BE2C (cell line): ENCODE data around the gene PPP3CA.
A peak's percentile ranks its signal among the peaks of the same experiment; 100 is the strongest.
"Not testable (repeated sequence)": the region's sequence is repeated elsewhere in the genome, so short reads cannot be mapped to it uniquely, and the experiment has no call there.

Experiments used
- DNase-seq: peaks from one replicate; pipeline ENCODE4 v3.0.0-alpha.2; 2020
- H3K27me3 ChIP-seq: fragments of 250-450 bp; sonication (Bioruptor Pico); 2 replicates; pipeline ENCODE4 v1.5.1; 2020; ENCODE audit warnings: mild to moderate bottlenecking
- H3K36me3 ChIP-seq: fragments of 250-450 bp; sonication (Bioruptor Pico); 2 replicates; pipeline ENCODE4 v1.5.1; 2020; ENCODE audit warnings: mild to moderate bottlenecking
- H3K4me1 ChIP-seq: fragments of 250-450 bp; sonication (Bioruptor Pico); 2 replicates; pipeline ENCODE4 v1.5.1; 2020
- H3K4me3 ChIP-seq: 2 replicates; pipeline ENCODE4 v1.5.1; 2011; ENCODE audit warnings: low read depth, low read length
- H3K9me3 ChIP-seq: fragments of 250-450 bp; sonication (Bioruptor Pico); 2 replicates; pipeline ENCODE4 v1.5.1; 2020
- TF ChIP-seq, protein P1 (sequence below): IDR thresholded peaks from 2 replicates; pipeline ENCODE4 v1.5.1; 2012; ENCODE audit warnings: mild to moderate bottlenecking, low read depth, low read length

Gene PPP3CA

GRCh38 chr4:101141230-101141629, 206.1 kb downstream of the PPP3CA start:
- DNase-seq = no peak
- TF ChIP-seq, protein P1, sequence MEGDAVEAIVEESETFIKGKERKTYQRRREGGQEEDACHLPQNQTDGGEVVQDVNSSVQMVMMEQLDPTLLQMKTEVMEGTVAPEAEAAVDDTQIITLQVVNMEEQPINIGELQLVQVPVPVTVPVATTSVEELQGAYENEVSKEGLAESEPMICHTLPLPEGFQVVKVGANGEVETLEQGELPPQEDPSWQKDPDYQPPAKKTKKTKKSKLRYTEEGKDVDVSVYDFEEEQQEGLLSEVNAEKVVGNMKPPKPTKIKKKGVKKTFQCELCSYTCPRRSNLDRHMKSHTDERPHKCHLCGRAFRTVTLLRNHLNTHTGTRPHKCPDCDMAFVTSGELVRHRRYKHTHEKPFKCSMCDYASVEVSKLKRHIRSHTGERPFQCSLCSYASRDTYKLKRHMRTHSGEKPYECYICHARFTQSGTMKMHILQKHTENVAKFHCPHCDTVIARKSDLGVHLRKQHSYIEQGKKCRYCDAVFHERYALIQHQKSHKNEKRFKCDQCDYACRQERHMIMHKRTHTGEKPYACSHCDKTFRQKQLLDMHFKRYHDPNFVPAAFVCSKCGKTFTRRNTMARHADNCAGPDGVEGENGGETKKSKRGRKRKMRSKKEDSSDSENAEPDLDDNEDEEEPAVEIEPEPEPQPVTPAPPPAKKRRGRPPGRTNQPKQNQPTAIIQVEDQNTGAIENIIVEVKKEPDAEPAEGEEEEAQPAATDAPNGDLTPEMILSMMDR = no peak
- Histone ChIP-seq H3K4me3 (no peak overlapping the region), H3K36me3 (no peaks in the 10 kb centered on the region), H3K4me1 (peaks cover 17% of the 10 kb centered on the region), H3K9me3 (no peaks in the 10 kb centered on the region), H3K27me3 (no peaks in the 10 kb centered on the region)

- no peaks in the 10 kb centered on the region for H3K27me3 ChIP-seq
- no peaks in the 10 kb centered on the region for H3K36me3 ChIP-seq
- no peaks in the 10 kb centered on the region for H3K9me3 ChIP-seq
- peaks cover 17% of the 10 kb centered on the region for H3K4me1 ChIP-seq
- TF ChIP-seq, protein P1 = no peak
- no peak overlapping the region for H3K4me3 ChIP-seq
- DNase-seq = peak; percentile 52
These were observed 207.1 kb downstream of the PPP3CA start for GRCh38 chr4:101140228-101140627.

- Histone ChIP-seq H3K4me3 (no peak overlapping the region), H3K27me3 (no peaks in the 10 kb centered on the region), H3K4me1 (peaks cover 17% of the 10 kb centered on the region), H3K36me3 (no peaks in the 10 kb centered on the region), H3K9me3 (no peaks in the 10 kb centered on the region)
- no peak for DNase-seq
- TF ChIP-seq, protein P1 = no peak
These were observed 210.7 kb downstream of the PPP3CA start for GRCh38 chr4:101136373-101137370.

- DNase-seq = no peak
- H3K4me1 ChIP-seq = peaks cover 17% of the 10 kb centered on the region
- H3K36me3 ChIP-seq = no peaks in the 10 kb centered on the region
- H3K9me3 ChIP-seq = no peaks in the 10 kb centered on the region
- H3K27me3 ChIP-seq = no peaks in the 10 kb centered on the region
- TF ChIP-seq, protein P1 = no peak
- H3K4me3 ChIP-seq = no peak overlapping the region
These were observed 211.8 kb downstream of the PPP3CA start for GRCh38 chr4:101135371-101136010.

GRCh38 chr4:101131058-101131457, 216.3 kb downstream of the PPP3CA start:
- DNase-seq, H3K4me1 ChIP-seq, H3K4me3 ChIP-seq, H3K9me3 ChIP-seq, H3K36me3 ChIP-seq, H3K27me3 ChIP-seq: not testable (repeated sequence)

DNA sequence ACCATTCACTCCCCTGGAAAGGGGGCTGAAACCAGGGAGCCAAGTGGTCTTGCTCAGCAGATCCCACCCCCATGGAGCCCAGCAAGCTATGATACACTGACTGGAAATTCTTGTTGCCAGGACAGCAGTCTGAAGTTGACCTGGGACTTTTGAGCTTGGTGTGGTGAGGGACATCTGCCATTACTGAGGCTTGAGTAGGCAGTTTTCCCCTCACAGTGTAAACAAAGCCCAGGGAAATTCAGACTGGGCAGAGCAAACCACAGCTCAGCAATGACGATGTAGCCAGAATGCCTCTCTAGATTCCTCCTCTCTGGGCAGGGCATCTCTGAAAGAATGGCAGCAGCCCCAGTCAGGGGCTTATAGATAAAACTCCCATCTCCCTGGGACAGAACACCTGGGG, 218.4 kb downstream of the PPP3CA start:
- H3K9me3 ChIP-seq, H3K4me1 ChIP-seq, H3K4me3 ChIP-seq, H3K27me3 ChIP-seq, DNase-seq, H3K36me3 ChIP-seq: not testable (repeated sequence)

GRCh38 chr4:101128473-101128872, 218.9 kb downstream of the PPP3CA start:
- no peak for DNase-seq
- Histone ChIP-seq H3K9me3 (no peaks in the 10 kb centered on the region), H3K27me3 (no peaks in the 10 kb centered on the region), H3K4me3 (no peak overlapping the region), H3K4me1 (no peaks in the 10 kb centered on the region; the same call in 1 of the 2 replicates), H3K36me3 (no peaks in the 10 kb centered on the region)
- TF ChIP-seq, protein P1 = no peak
